H9 (cell line): ENCODE results near the gene NAALADL1. TPM values are rescaled to one million over a fixed set of nuclear protein-coding genes. Genes with fewer than 3 reads are reported as not detected.
A peak's percentile ranks its signal among the peaks of the same experiment; 100 is the strongest.

Source experiments
- DNase-seq: peaks from one replicate; pipeline ENCODE4 v3.0.0-alpha.2; 2017
- H2AFZ ChIP-seq: one replicate; pipeline ENCODE4 v1.6.1; 2013; ENCODE audit warnings: mild to moderate bottlenecking, low read length, control low read depth, moderate library complexity
- H2AK5ac ChIP-seq: 2 replicates; pipeline ENCODE4 v1.6.1; 2013; ENCODE audit warnings: low read length, control low read depth, mixed read lengths; ENCODE audit not compliant: insufficient read length
- H2BK120ac ChIP-seq: one replicate; pipeline ENCODE4 v1.6.1; 2013; ENCODE audit warnings: low read depth, mild to moderate bottlenecking, low read length, control low read depth, inconsistent platforms; ENCODE audit not compliant: poor library complexity, severe bottlenecking
- H2BK12ac ChIP-seq: 2 replicates; pipeline ENCODE4 v1.6.1; 2013; ENCODE audit warnings: low read length, control low read depth, mixed read lengths, low read depth; ENCODE audit not compliant: insufficient read length
- H2BK15ac ChIP-seq: 2 replicates; pipeline ENCODE4 v1.6.1; 2013; ENCODE audit warnings: low read depth, low read length, control low read depth
- H2BK20ac ChIP-seq: one replicate; pipeline ENCODE4 v1.6.1; 2013; ENCODE audit warnings: low read depth, mild to moderate bottlenecking, low read length, control low read depth, inconsistent platforms; ENCODE audit not compliant: poor library complexity, severe bottlenecking
- H2BK5ac ChIP-seq: 2 replicates; pipeline ENCODE4 v1.6.1; 2013; ENCODE audit warnings: low read length, control low read depth, mixed read lengths; ENCODE audit not compliant: insufficient read length
- H3K14ac ChIP-seq: 2 replicates; pipeline ENCODE4 v1.6.1; 2013; ENCODE audit warnings: low read length, control low read depth; ENCODE audit not compliant: insufficient read depth
- H3K18ac ChIP-seq: 2 replicates; pipeline ENCODE4 v1.6.1; 2013; ENCODE audit warnings: low read depth, mild to moderate bottlenecking, mixed read lengths, low read length, control low read depth; ENCODE audit not compliant: insufficient read length
- H3K23ac ChIP-seq: 2 replicates; pipeline ENCODE4 v1.6.1; 2013; ENCODE audit warnings: low read length, control low read depth, mixed read lengths, low read depth; ENCODE audit not compliant: insufficient read length
- H3K23me2 ChIP-seq: 2 replicates; pipeline ENCODE4 v1.6.1; 2013; ENCODE audit warnings: low read depth, mild to moderate bottlenecking, mixed read lengths, low read length, control low read depth; ENCODE audit not compliant: insufficient read length, poor library complexity, severe bottlenecking
- H3K27ac ChIP-seq: 2 replicates; pipeline ENCODE4 v1.5.1; 2013; ENCODE audit warnings: low read length, control low read depth, mixed read lengths, low read depth; ENCODE audit not compliant: insufficient read length
- H3K27me3 ChIP-seq: 2 replicates; pipeline ENCODE4 v1.6.1; 2013; ENCODE audit warnings: low read length, control low read depth, inconsistent platforms; ENCODE audit not compliant: insufficient read depth
- H3K4ac ChIP-seq: 2 replicates; pipeline ENCODE4 v1.6.1; 2013; ENCODE audit warnings: low read depth, mild to moderate bottlenecking, control low read depth, inconsistent platforms, low read length, moderate library complexity
- H3K4me1 ChIP-seq: 2 replicates; pipeline ENCODE4 v1.6.1; 2013; ENCODE audit warnings: low read length, control low read depth, inconsistent platforms; ENCODE audit not compliant: insufficient read depth
- H3K4me2 ChIP-seq: 2 replicates; pipeline ENCODE4 v1.6.1; 2013; ENCODE audit warnings: low read length, control low read depth, mixed read lengths; ENCODE audit not compliant: insufficient read length, insufficient read depth
- H3K56ac ChIP-seq: 2 replicates; pipeline ENCODE4 v1.6.1; 2013; ENCODE audit warnings: low read depth, mild to moderate bottlenecking, mixed read lengths, low read length, control low read depth; ENCODE audit not compliant: insufficient read length
- H3K79me1 ChIP-seq: 2 replicates; pipeline ENCODE4 v1.6.1; 2013; ENCODE audit warnings: low read depth, mild to moderate bottlenecking, moderate library complexity, low read length, control low read depth, inconsistent platforms; ENCODE audit not compliant: insufficient read depth, poor library complexity, severe bottlenecking
- H3K79me2 ChIP-seq: 2 replicates; pipeline ENCODE4 v1.6.1; 2013; ENCODE audit warnings: low read length, control low read depth, inconsistent platforms; ENCODE audit not compliant: insufficient read depth
- H3K9ac ChIP-seq: 2 replicates; pipeline ENCODE4 v1.6.1; 2013; ENCODE audit warnings: low read length, control low read depth, mixed read lengths; ENCODE audit not compliant: insufficient read length; ENCODE audit errors: extremely low read depth
- H3K9me3 ChIP-seq: one replicate; pipeline ENCODE4 v1.6.1; 2013; ENCODE audit warnings: low read depth, low read length, inconsistent platforms; ENCODE audit not compliant: control insufficient read depth
- H3T11ph ChIP-seq: one replicate; pipeline ENCODE4 v1.6.1; 2013; ENCODE audit warnings: mild to moderate bottlenecking, low read length, control low read depth, inconsistent platforms
- H4K20me1 ChIP-seq: one replicate; pipeline ENCODE4 v1.6.1; 2013; ENCODE audit not compliant: control insufficient read depth, insufficient read length, insufficient read depth
- H4K5ac ChIP-seq: 2 replicates; pipeline ENCODE4 v1.6.1; 2013; ENCODE audit warnings: low read depth, mild to moderate bottlenecking, mixed read lengths, low read length, control low read depth; ENCODE audit not compliant: insufficient read length
- H4K8ac ChIP-seq: replicated peaks from 2 replicates; pipeline ENCODE4 v1.6.1; 2013; ENCODE audit warnings: low read length, control low read depth, mixed read lengths, low read depth; ENCODE audit not compliant: insufficient read length
- H4K91ac ChIP-seq: 2 replicates; pipeline ENCODE4 v1.6.1; 2013; ENCODE audit warnings: low read depth, mild to moderate bottlenecking, moderate library complexity, mixed read lengths, low read length, control low read depth; ENCODE audit not compliant: insufficient read length
- H3K27ac Mint-ChIP-seq, 3 experiments: 2 replicates in 2 of 3; 3 replicates in 1 of 3; pipeline ENCODE4 v1.8.0; 2020 to 2021; ENCODE audit warnings: mixed read lengths in 3 of 3, mild to moderate bottlenecking in 1 of 3, moderate library complexity in 1 of 3
- H3K27me3 Mint-ChIP-seq: 2 replicates; pipeline ENCODE4 v1.8.0; 2021; ENCODE audit warnings: low read depth, mild to moderate bottlenecking, moderate library complexity, mixed read lengths
- H3K36me3 Mint-ChIP-seq, 3 experiments: 2 replicates in 2 of 3; 3 replicates in 1 of 3; pipeline ENCODE4 v1.8.0; 2020 to 2021; ENCODE audit warnings: low read depth in 3 of 3, mixed read lengths in 3 of 3; ENCODE audit not compliant: insufficient read depth in 1 of 3
- H3K4me1 Mint-ChIP-seq, 2 experiments: 2 replicates each; pipeline ENCODE4 v1.8.0; 2020; ENCODE audit warnings: mixed read lengths in 2 of 2
- H3K4me3 Mint-ChIP-seq, 2 experiments: 2 replicates in 1 of 2; 3 replicates in 1 of 2; pipeline ENCODE4 v1.8.0; 2020 to 2021; ENCODE audit warnings: mild to moderate bottlenecking in 2 of 2, mixed read lengths in 2 of 2, moderate library complexity in 1 of 2
- H3K9me3 Mint-ChIP-seq, 2 experiments: 2 replicates in 1 of 2; 3 replicates in 1 of 2; pipeline ENCODE4 v1.8.0; 2020; ENCODE audit warnings: mild to moderate bottlenecking in 2 of 2, mixed read lengths in 2 of 2, moderate library complexity in 1 of 2
- CTCF ChIP-seq: fragments of 200-600 bp; sonication (generic); conservative IDR thresholded peaks from 3 replicates; pipeline ENCODE4 v1.8.0; 2021; ENCODE audit warnings: antibody characterized with exemption, mild to moderate bottlenecking
- WGBS: extraction: QIAGEN DNeasy Blood & Tissue Kit; methylation state at CpG from one replicate; pipeline ENCODE4 v1.1.7; 2013; ENCODE audit warnings: missing lambda C conversion rate, low lambda C conversion rate, mixed read lengths; ENCODE audit not compliant: insufficient read length; ENCODE audit errors: extremely low coverage; 5-methylcytosine and 5-hydroxymethylcytosine counted together
- total RNA-seq: library from RNA; stranded (reverse); gene quantifications from 2 replicates; pipeline ENCODE4 v1.2.1, GENCODE V29; 2021

NAALADL1 gene
- total RNA-seq, 1 experiment from 2014 or later = 1.0 TPM

- Histone ChIP-seq H3K27ac (no peak overlapping the region), H3K4me2 (no peak overlapping the region), H3K79me2 (no peaks in the 10 kb centered on the region), H3K4ac (no peak overlapping the region), H4K8ac (no peak overlapping the region), H3K56ac (no peak overlapping the region), H3K23me2 (no peaks in the 10 kb centered on the region), H4K5ac (no peak overlapping the region), H2BK20ac (no peak overlapping the region), H3T11ph (no peak overlapping the region), H4K20me1 (no peaks in the 10 kb centered on the region), H3K27me3 (no peaks in the 10 kb centered on the region), H3K79me1 (no peaks in the 10 kb centered on the region), H2BK120ac (no peak overlapping the region), H3K23ac (no peak overlapping the region), H3K14ac (peak overlapping the region; percentile 72; the same call in 1 of the 2 replicates), H3K4me1 (peaks cover 6% of the 10 kb centered on the region; the same call in 1 of the 2 replicates), H2AK5ac (no peak overlapping the region), H2BK15ac (no peak overlapping the region), H3K9me3 (no peaks in the 10 kb centered on the region), H4K91ac (peak overlapping the region; percentile 86), H2AFZ (no peak overlapping the region), H2BK12ac (no peak overlapping the region), H3K18ac (peak overlapping the region; percentile 69), H3K9ac (no peak overlapping the region), H2BK5ac (no peak overlapping the region)
- Mint-ChIP-seq H3K4me3 (peak overlapping the region; percentile 30 to 68), H3K27me3 (no peaks in the 10 kb centered on the region), H3K4me1 (peaks cover 21 to 31% of the 10 kb centered on the region in 2 experiments), H3K27ac (peak overlapping the region; percentile 92 to 98 (median 95)), H3K36me3 (no peaks in the 10 kb centered on the region), H3K9me3 (no peaks in the 10 kb centered on the region)
- no peak for TF ChIP-seq CTCF
- no CpG with 5 or more reads among the region's 4 CpGs for WGBS
- peak; percentile 82 for DNase-seq
Observed at GRCh38 chr11:65066805-65067291, 8.5 kb upstream of the NAALADL1 start.
